Osteoblast (primary cell): ENCODE measurements around the gene PDCL3. TPM values are rescaled to one million over a fixed set of nuclear protein-coding genes. Genes with fewer than 3 reads are reported as not detected.

ENCODE experiments used
- DNase-seq: peaks from one replicate; pipeline ENCODE4 v3.0.0; 2011; ENCODE audit warnings: low spot score, mixed read lengths; ENCODE audit not compliant: insufficient read length; ENCODE audit errors: missing footprints
- H2AFZ ChIP-seq: 2 replicates; pipeline ENCODE4 v1.6.0; 2011; ENCODE audit warnings: mild to moderate bottlenecking, low read length
- H3K27ac ChIP-seq: 2 replicates; pipeline ENCODE4 v1.5.1; 2011; ENCODE audit warnings: mild to moderate bottlenecking, low read depth, low read length, moderate library complexity
- H3K27me3 ChIP-seq: 2 replicates; pipeline ENCODE4 v1.6.0; 2012; ENCODE audit warnings: mild to moderate bottlenecking, control low read depth, inconsistent platforms, low read length, moderate library complexity; ENCODE audit not compliant: insufficient read depth
- H3K36me3 ChIP-seq: 2 replicates; pipeline ENCODE4 v1.5.1; 2011; ENCODE audit warnings: mild to moderate bottlenecking, low read length, control low read depth, moderate library complexity; ENCODE audit not compliant: insufficient read depth
- H3K4me1 ChIP-seq: 2 replicates; pipeline ENCODE4 v1.5.1; 2011; ENCODE audit warnings: mild to moderate bottlenecking, low read length, control low read depth, moderate library complexity; ENCODE audit not compliant: insufficient read depth
- H3K4me2 ChIP-seq: 2 replicates; pipeline ENCODE4 v1.6.0; 2011; ENCODE audit warnings: mild to moderate bottlenecking, low read length; ENCODE audit not compliant: insufficient read depth
- H3K4me3 ChIP-seq: fragments of 200-600 bp; sonication (generic); 3 replicates; pipeline ENCODE4 v1.5.1; 2012; ENCODE audit warnings: mild to moderate bottlenecking, low read length, inconsistent platforms; ENCODE audit not compliant: insufficient read depth
- H3K79me2 ChIP-seq: 2 replicates; pipeline ENCODE4 v1.6.0; 2012; ENCODE audit warnings: mild to moderate bottlenecking, low read length, control low read depth, inconsistent platforms; ENCODE audit not compliant: insufficient read depth
- H3K9me3 ChIP-seq: 2 replicates; pipeline ENCODE4 v1.5.1; 2011; ENCODE audit warnings: low read depth, low read length, control low read depth
- H4K20me1 ChIP-seq: 2 replicates; pipeline ENCODE4 v1.6.0; 2012; ENCODE audit warnings: mild to moderate bottlenecking, low read length, control low read depth; ENCODE audit not compliant: insufficient read depth
- total RNA-seq: library from RNA; depleted of rRNA; stranded (reverse); fragments of >200 nt; gene quantifications from 2 replicates; pipeline ENCODE4 v1.2.3, GENCODE V29; 2012
- TF ChIP-seq, protein P1 (sequence below): IDR thresholded peaks from 2 replicates; pipeline ENCODE4 v1.5.1; 2011; ENCODE audit warnings: mild to moderate bottlenecking, low read depth, low read length, moderate library complexity; ENCODE audit errors: extremely low read depth

PDCL3 gene
- total RNA-seq, 1 donor: 12.3 TPM

GRCh38 chr2:100520224-100520623 lies 42.6 kb upstream of the PDCL3 start:
- H3K79me2 ChIP-seq: no peaks in the 10 kb centered on the region
- TF ChIP-seq, protein P1, sequence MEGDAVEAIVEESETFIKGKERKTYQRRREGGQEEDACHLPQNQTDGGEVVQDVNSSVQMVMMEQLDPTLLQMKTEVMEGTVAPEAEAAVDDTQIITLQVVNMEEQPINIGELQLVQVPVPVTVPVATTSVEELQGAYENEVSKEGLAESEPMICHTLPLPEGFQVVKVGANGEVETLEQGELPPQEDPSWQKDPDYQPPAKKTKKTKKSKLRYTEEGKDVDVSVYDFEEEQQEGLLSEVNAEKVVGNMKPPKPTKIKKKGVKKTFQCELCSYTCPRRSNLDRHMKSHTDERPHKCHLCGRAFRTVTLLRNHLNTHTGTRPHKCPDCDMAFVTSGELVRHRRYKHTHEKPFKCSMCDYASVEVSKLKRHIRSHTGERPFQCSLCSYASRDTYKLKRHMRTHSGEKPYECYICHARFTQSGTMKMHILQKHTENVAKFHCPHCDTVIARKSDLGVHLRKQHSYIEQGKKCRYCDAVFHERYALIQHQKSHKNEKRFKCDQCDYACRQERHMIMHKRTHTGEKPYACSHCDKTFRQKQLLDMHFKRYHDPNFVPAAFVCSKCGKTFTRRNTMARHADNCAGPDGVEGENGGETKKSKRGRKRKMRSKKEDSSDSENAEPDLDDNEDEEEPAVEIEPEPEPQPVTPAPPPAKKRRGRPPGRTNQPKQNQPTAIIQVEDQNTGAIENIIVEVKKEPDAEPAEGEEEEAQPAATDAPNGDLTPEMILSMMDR: no peak
- peak; percentile 60 for DNase-seq
- no peaks in the 10 kb centered on the region for H4K20me1 ChIP-seq
- H3K4me1 ChIP-seq: no peaks in the 10 kb centered on the region
- H3K4me3 ChIP-seq: no peak overlapping the region
- H3K27me3 ChIP-seq: no peaks in the 10 kb centered on the region
- no peak overlapping the region for H3K4me2 ChIP-seq
- H2AFZ ChIP-seq: no peak overlapping the region
- no peak overlapping the region for H3K27ac ChIP-seq
- no peaks in the 10 kb centered on the region for H3K9me3 ChIP-seq
- no peaks in the 10 kb centered on the region for H3K36me3 ChIP-seq

- H3K36me3 ChIP-seq: no peaks in the 10 kb centered on the region
- DNase-seq: no peak
- H3K4me1 ChIP-seq: no peaks in the 10 kb centered on the region
- no peaks in the 10 kb centered on the region for H3K79me2 ChIP-seq
- H3K4me2 ChIP-seq: no peak overlapping the region
- no peak overlapping the region for H3K4me3 ChIP-seq
- H2AFZ ChIP-seq: no peak overlapping the region
- no peaks in the 10 kb centered on the region for H3K9me3 ChIP-seq
- TF ChIP-seq, protein P1: no peak
- no peak overlapping the region for H3K27ac ChIP-seq
- no peaks in the 10 kb centered on the region for H4K20me1 ChIP-seq
- H3K27me3 ChIP-seq: no peaks in the 10 kb centered on the region
Measured at GRCh38 chr2:100522430-100522829, 40.4 kb upstream of the PDCL3 start.

- Histone ChIP-seq H3K4me1 (no peaks in the 10 kb centered on the region), H3K9me3 (no peaks in the 10 kb centered on the region), H3K4me3 (no peak overlapping the region), H3K27me3 (no peaks in the 10 kb centered on the region), H2AFZ (no peak overlapping the region), H3K79me2 (no peaks in the 10 kb centered on the region), H4K20me1 (no peaks in the 10 kb centered on the region), H3K27ac (no peak overlapping the region), H3K4me2 (no peak overlapping the region), H3K36me3 (no peaks in the 10 kb centered on the region)
- DNase-seq: peak; percentile 47
- TF ChIP-seq, protein P1: no peak
Measured at GRCh38 chr2:100524331-100524730, 38.5 kb upstream of the PDCL3 start.

DNA sequence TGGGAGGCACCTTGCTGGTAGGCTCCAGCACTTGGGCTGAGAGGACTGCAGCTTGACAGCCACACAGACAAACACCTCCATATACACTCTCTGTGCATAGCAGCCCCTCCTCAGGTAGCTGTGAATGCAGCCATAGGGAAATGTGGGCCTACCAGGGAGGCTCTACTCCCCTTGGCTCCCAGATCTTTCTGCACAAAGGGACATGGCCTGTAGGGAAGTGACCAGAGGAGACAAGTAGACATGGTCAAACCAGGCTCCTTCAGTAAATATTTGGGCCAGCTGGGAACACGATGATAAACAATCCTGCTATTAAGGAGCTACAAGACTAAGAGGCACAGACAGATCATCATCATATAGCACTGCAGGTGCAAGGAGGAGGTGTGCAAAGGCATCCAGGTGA lies 35.9 kb upstream of the PDCL3 start:
- H3K4me1 ChIP-seq: no peaks in the 10 kb centered on the region
- no peak for DNase-seq
- H3K4me2 ChIP-seq: no peak overlapping the region
- TF ChIP-seq, protein P1: no peak
- H3K27ac ChIP-seq: no peak overlapping the region
- H3K27me3 ChIP-seq: no peaks in the 10 kb centered on the region
- no peaks in the 10 kb centered on the region for H4K20me1 ChIP-seq
- no peak overlapping the region for H3K4me3 ChIP-seq
- H2AFZ ChIP-seq: no peak overlapping the region
- no peaks in the 10 kb centered on the region for H3K36me3 ChIP-seq
- no peaks in the 10 kb centered on the region for H3K79me2 ChIP-seq
- H3K9me3 ChIP-seq: no peaks in the 10 kb centered on the region
